NB4 (cell line): Measurements from ENCODE around the gene PALMD.

Experiments used
- CTCF ChIP-seq: IDR thresholded peaks from one replicate; pipeline ENCODE4 v1.5.1; 2012; ENCODE audit warnings: low read depth, low read length
- MAX ChIP-seq: IDR thresholded peaks from 2 replicates; pipeline ENCODE4 v1.6.1; 2011; ENCODE audit warnings: low read depth, low read length
- POLR2A ChIP-seq: IDR thresholded peaks from 2 replicates; pipeline ENCODE4 v1.6.1; 2011; ENCODE audit warnings: mild to moderate bottlenecking; ENCODE audit not compliant: insufficient read length; ENCODE audit errors: extremely low read depth

- TF ChIP-seq CTCF, result no peak
- TF ChIP-seq POLR2A, result no peak
- no peak for TF ChIP-seq MAX
These were observed 3.9 kb upstream of the PALMD start for GRCh38 chr1:99642053-99642452.
